GM12872 (cell line): ENCODE data around the gene VWA7.

Experiments
- TF ChIP-seq, protein P1 (sequence below): IDR thresholded peaks from 3 replicates; pipeline ENCODE4 v1.5.1; 2011; ENCODE audit warnings: low read depth, mild to moderate bottlenecking, low read length, moderate library complexity; ENCODE audit not compliant: insufficient read depth

The VWA7 gene, protein sequence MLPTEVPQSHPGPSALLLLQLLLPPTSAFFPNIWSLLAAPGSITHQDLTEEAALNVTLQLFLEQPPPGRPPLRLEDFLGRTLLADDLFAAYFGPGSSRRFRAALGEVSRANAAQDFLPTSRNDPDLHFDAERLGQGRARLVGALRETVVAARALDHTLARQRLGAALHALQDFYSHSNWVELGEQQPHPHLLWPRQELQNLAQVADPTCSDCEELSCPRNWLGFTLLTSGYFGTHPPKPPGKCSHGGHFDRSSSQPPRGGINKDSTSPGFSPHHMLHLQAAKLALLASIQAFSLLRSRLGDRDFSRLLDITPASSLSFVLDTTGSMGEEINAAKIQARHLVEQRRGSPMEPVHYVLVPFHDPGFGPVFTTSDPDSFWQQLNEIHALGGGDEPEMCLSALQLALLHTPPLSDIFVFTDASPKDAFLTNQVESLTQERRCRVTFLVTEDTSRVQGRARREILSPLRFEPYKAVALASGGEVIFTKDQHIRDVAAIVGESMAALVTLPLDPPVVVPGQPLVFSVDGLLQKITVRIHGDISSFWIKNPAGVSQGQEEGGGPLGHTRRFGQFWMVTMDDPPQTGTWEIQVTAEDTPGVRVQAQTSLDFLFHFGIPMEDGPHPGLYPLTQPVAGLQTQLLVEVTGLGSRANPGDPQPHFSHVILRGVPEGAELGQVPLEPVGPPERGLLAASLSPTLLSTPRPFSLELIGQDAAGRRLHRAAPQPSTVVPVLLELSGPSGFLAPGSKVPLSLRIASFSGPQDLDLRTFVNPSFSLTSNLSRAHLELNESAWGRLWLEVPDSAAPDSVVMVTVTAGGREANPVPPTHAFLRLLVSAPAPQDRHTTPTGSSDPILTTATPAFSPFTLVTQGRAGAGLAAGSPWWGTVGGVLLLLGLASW

GRCh38 chr6:31776989-31777666, at the start of gene VWA7:
VWA7 (minus strand) TSS chr6:31777328; CDS start chr6:31776779, 549 bp downstream.
- TF ChIP-seq, protein P1, sequence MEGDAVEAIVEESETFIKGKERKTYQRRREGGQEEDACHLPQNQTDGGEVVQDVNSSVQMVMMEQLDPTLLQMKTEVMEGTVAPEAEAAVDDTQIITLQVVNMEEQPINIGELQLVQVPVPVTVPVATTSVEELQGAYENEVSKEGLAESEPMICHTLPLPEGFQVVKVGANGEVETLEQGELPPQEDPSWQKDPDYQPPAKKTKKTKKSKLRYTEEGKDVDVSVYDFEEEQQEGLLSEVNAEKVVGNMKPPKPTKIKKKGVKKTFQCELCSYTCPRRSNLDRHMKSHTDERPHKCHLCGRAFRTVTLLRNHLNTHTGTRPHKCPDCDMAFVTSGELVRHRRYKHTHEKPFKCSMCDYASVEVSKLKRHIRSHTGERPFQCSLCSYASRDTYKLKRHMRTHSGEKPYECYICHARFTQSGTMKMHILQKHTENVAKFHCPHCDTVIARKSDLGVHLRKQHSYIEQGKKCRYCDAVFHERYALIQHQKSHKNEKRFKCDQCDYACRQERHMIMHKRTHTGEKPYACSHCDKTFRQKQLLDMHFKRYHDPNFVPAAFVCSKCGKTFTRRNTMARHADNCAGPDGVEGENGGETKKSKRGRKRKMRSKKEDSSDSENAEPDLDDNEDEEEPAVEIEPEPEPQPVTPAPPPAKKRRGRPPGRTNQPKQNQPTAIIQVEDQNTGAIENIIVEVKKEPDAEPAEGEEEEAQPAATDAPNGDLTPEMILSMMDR: no peak

GRCh38 chr6:31826793-31827285, 49.7 kb upstream of the VWA7 start:
- TF ChIP-seq, protein P1: no peak

GRCh38 chr6:31825553-31825952, 48.4 kb upstream of the VWA7 start:
- TF ChIP-seq, protein P1: no peak

DNA sequence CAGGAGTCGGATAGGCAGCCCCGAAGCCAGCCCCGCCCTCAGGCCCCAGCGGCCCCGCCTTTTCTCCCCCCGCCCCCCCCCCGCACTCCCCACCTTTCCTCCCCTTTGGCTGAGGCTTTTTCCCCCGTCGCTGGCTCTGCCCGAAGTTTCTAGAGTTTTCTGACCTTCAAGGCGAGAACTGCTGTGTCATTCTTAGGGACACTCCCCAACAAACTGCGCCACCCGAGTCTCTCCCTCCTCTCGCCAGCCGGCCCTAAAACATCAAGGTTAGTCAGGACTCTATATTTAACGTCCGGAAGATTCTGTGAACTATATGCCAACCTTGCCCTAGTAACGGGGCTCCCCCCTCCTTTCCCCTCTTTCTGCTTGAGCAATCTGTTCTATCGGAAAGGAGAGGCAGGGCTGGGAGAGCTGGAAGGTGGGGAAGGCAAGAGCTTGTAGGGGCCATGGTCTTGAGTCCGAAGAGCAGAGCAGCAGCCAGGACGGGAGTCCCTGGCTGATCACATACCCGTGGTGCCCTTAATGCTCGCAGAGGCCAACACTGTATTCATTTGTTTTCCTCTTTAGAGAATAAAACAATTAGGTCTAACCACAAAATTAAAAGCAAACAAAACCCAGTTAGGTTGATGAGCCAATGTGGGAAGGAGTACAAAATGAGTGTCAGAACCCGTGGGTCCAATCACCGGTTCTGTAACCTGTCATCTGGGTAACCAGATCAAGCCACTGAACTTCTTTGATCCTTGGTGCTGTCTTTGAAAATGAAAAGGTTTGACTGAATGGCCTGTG, 45.1 kb upstream of the VWA7 start:
- TF ChIP-seq, protein P1: no peak

- TF ChIP-seq, protein P1: no peak
Observed at GRCh38 chr6:31821301-31822035, 44.3 kb upstream of the VWA7 start.

DNA sequence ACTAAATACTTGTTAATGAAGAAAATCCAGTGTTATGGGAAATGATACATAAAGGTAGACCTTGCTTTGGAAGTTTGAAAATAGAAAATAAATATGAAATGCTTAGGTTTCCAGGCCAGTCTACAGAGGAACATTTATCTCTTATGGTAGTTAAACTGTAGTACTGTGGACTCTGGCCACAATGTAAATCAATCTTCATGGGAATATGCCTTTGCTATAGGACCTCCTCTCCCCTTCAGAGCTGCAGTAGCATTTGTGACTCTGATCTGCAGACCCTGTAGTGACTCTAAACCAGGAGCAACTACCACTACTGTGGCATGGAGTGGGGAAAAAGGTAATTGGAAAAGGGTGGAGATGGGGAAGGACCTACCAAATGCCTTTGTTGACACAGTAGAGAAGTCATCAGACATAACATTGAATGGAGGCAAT, 42.8 kb upstream of the VWA7 start:
- TF ChIP-seq, protein P1: no peak
